Liver (tissue), 9 donors: ENCODE data around the gene SGPP1. TPM values are rescaled to one million over a fixed set of nuclear protein-coding genes. Genes with fewer than 3 reads are reported as not detected.

Experiments used
- DNase-seq: peaks from one replicate; pipeline ENCODE4 v3.0.0-alpha.2; 2017; ENCODE audit warnings: low spot score
- H3K27ac ChIP-seq, 2 donors: one replicate each; pipeline ENCODE4 v1.7.0; 2013; ENCODE audit warnings: inconsistent platforms in 2 of 2, low read length in 2 of 2, control low read depth in 1 of 2, low read depth in 1 of 2, mild to moderate bottlenecking in 1 of 2
- H3K27me3 ChIP-seq, 4 donors: one replicate each; pipeline versions ENCODE4 v1.6.1 to v1.7.0; 2013; ENCODE audit warnings: low read length in 3 of 4, inconsistent platforms in 1 of 4, mild to moderate bottlenecking in 1 of 4, moderate library complexity in 1 of 4; ENCODE audit not compliant: control insufficient read depth in 4 of 4, insufficient read depth in 4 of 4
- H3K36me3 ChIP-seq, 4 donors: one replicate each; pipeline versions ENCODE4 v1.6.1 to v1.7.0; 2013; ENCODE audit warnings: low read length in 3 of 4, mild to moderate bottlenecking in 3 of 4, low read depth in 1 of 4, moderate library complexity in 1 of 4; ENCODE audit not compliant: control insufficient read depth in 4 of 4, insufficient read depth in 3 of 4
- H3K4me1 ChIP-seq, 4 donors: one replicate each; pipeline versions ENCODE4 v1.6.1 to v1.7.0; 2013; ENCODE audit warnings: low read length in 3 of 4, mild to moderate bottlenecking in 3 of 4, moderate library complexity in 1 of 4; ENCODE audit not compliant: control insufficient read depth in 4 of 4, insufficient read depth in 4 of 4
- H3K4me3 ChIP-seq, 3 donors: one replicate each; pipeline versions ENCODE4 v1.6.1 to v1.7.0; 2013; ENCODE audit warnings: low read length in 3 of 3, control low read depth in 1 of 3, low read depth in 1 of 3, mild to moderate bottlenecking in 1 of 3
- H3K9ac ChIP-seq, 2 donors: one replicate each; pipeline ENCODE4 v1.7.0; 2013; ENCODE audit warnings: low read length in 2 of 2, mild to moderate bottlenecking in 2 of 2, moderate library complexity in 2 of 2, control low read depth in 1 of 2, low read depth in 1 of 2
- H3K9me3 ChIP-seq, 4 donors: one replicate each; pipeline versions ENCODE4 v1.6.1 to v1.7.0; 2013; ENCODE audit warnings: low read length in 3 of 4; ENCODE audit not compliant: control insufficient read depth in 4 of 4
- ATF3 ChIP-seq: IDR thresholded peaks from 2 replicates; pipeline ENCODE4 v1.6.1; 2016; ENCODE audit warnings: antibody characterized with exemption
- CTCF ChIP-seq: fragments of 150-350 bp; IDR thresholded peaks from 2 replicates; pipeline ENCODE4 v1.5.1; 2017; ENCODE audit warnings: improper control_type of control experiment, low read depth, low read length; ENCODE audit not compliant: missing input control
- EGR1 ChIP-seq, 2 donors: IDR thresholded peaks; 2 replicates each; pipeline ENCODE4 v1.6.1; 2016 to 2018; ENCODE audit warnings: antibody characterized with exemption in 2 of 2, low read depth in 2 of 2
- FOXA1 ChIP-seq: IDR thresholded peaks from 2 replicates; pipeline ENCODE4 v1.6.1; 2016; ENCODE audit warnings: antibody characterized with exemption
- FOXA2 ChIP-seq: IDR thresholded peaks from 2 replicates; pipeline ENCODE4 v1.6.1; 2016; ENCODE audit warnings: antibody characterized with exemption
- GABPA ChIP-seq, 2 donors: IDR thresholded peaks in 1 of 2; conservative IDR thresholded peaks in 1 of 2; 2 replicates each; pipeline ENCODE4 v1.6.1; 2016; ENCODE audit warnings: antibody characterized with exemption in 2 of 2, mild to moderate bottlenecking in 1 of 2, moderate library complexity in 1 of 2
- HNF4A ChIP-seq, 2 donors: conservative IDR thresholded peaks; 2 replicates each; pipeline ENCODE4 v1.6.1; 2016; ENCODE audit warnings: antibody characterized with exemption in 2 of 2, mild to moderate bottlenecking in 2 of 2
- HNF4G ChIP-seq: IDR thresholded peaks from 2 replicates; pipeline ENCODE4 v1.6.1; 2016; ENCODE audit warnings: antibody characterized with exemption
- JUND ChIP-seq, 2 donors: IDR thresholded peaks; 2 replicates each; pipeline ENCODE4 v1.6.1; 2016; ENCODE audit warnings: antibody characterized with exemption in 2 of 2
- MAX ChIP-seq: IDR thresholded peaks from 2 replicates; pipeline ENCODE4 v1.6.1; 2016; ENCODE audit warnings: antibody characterized with exemption
- NR2F2 ChIP-seq: IDR thresholded peaks from 2 replicates; pipeline ENCODE4 v1.6.1; 2016; ENCODE audit warnings: antibody characterized with exemption
- RAD21 ChIP-seq, 2 donors: IDR thresholded peaks; 2 replicates each; pipeline ENCODE4 v1.6.1; 2016; ENCODE audit warnings: antibody characterized with exemption in 2 of 2, mild to moderate bottlenecking in 2 of 2
- REST ChIP-seq: IDR thresholded peaks from 2 replicates; pipeline ENCODE4 v1.6.1; 2016; ENCODE audit warnings: antibody characterized with exemption, mild to moderate bottlenecking
- RXRA ChIP-seq, 2 donors: IDR thresholded peaks; 2 replicates each; pipeline ENCODE4 v1.6.1; 2017 to 2018; ENCODE audit warnings: antibody characterized with exemption in 2 of 2, mild to moderate bottlenecking in 1 of 2
- SP1 ChIP-seq: IDR thresholded peaks from 2 replicates; pipeline ENCODE4 v1.6.1; 2018; ENCODE audit warnings: antibody characterized with exemption, mild to moderate bottlenecking
- TAF1 ChIP-seq: conservative IDR thresholded peaks from 2 replicates; pipeline ENCODE4 v1.6.1; 2016; ENCODE audit warnings: antibody characterized with exemption, mild to moderate bottlenecking
- ZBTB33 ChIP-seq: IDR thresholded peaks from 2 replicates; pipeline ENCODE4 v1.6.1; 2016; ENCODE audit warnings: antibody characterized with exemption
- WGBS: extraction: QIAGEN DNeasy Blood & Tissue Kit; methylation state at CpG from one replicate; pipeline ENCODE4 v1.1.7; 2013; 5-methylcytosine and 5-hydroxymethylcytosine counted together
- polyA plus RNA-seq, 2 donors: library from polyadenylated mRNA; stranded (reverse) in 1 of 2; unstranded in 1 of 2; fragments of 200-250 nt in 1 of 2; fragments of >200 nt in 1 of 2; fragmentation: Nextera tagmentation in 1 of 2; extraction: Ambion mirVana in 1 of 2; gene quantifications; one replicate each; pipeline versions ENCODE4 v1.2.1 to v1.2.3, GENCODE V29; 2013 to 2015
- total RNA-seq, 2 donors: library from RNA; depleted of rRNA; stranded (reverse); fragments of >200 nt; gene quantifications; one replicate each; pipeline ENCODE4 v1.2.3, GENCODE V29; 2014
- donor health status: healthy.
- donor health status: healthy.
- donor health status: healthy.
- donor health status: healthy.
- donor health status: healthy.

Gene SGPP1
- total and polyA plus RNA-seq, 4 donors: 12.3 to 32.3 (median 15.6) TPM

GRCh38 chr14:63685401-63685800, 42.5 kb downstream of the SGPP1 start:
- no peak for TF ChIP-seq ZBTB33
- no peak for TF ChIP-seq CTCF
- no peak for TF ChIP-seq TAF1
- no peak for TF ChIP-seq FOXA1
- TF ChIP-seq HNF4A (conservative IDR thresholded peaks at IDR 0.05): no peak
- TF ChIP-seq SP1: no peak
- no peak for TF ChIP-seq HNF4G
- no peak for TF ChIP-seq NR2F2
- no peak for TF ChIP-seq GABPA (IDR thresholded peaks at IDR 0.05 in 1 of 2, conservative IDR thresholded peaks at IDR 0.05 in 1 of 2)
- TF ChIP-seq REST: no peak
- TF ChIP-seq RAD21 (IDR thresholded peaks at IDR 0.05): no peak
- TF ChIP-seq EGR1 (IDR thresholded peaks at IDR 0.05; ENCODE audit: low read depth in 2 of 2): no peak
- no peak for TF ChIP-seq FOXA2
- no peak for TF ChIP-seq RXRA (IDR thresholded peaks at IDR 0.05)
- no peak for TF ChIP-seq JUND (IDR thresholded peaks at IDR 0.05)
- no peak for TF ChIP-seq MAX
- TF ChIP-seq ATF3: no peak
- 100% methylated on average over 1 of the region's 1 CpG for WGBS
- Histone ChIP-seq H3K36me3 (peaks cover 0 to 8% (median 1%) of the 10 kb centered on the region in 4 donors), H3K4me1 (no peaks in the 10 kb centered on the region), H3K4me3 (no peak overlapping the region), H3K9ac (no peak overlapping the region), H3K9me3 (no peaks in the 10 kb centered on the region), H3K27me3 (no peaks in the 10 kb centered on the region), H3K27ac (no peak overlapping the region)
- no peak for DNase-seq
